Measurements from ENCODE around the gene RGN.
"Not testable (repeated sequence)": the region's sequence is repeated elsewhere in the genome, so short reads cannot be mapped to it uniquely, and the experiment has no call there.

The RGN gene

DNA sequence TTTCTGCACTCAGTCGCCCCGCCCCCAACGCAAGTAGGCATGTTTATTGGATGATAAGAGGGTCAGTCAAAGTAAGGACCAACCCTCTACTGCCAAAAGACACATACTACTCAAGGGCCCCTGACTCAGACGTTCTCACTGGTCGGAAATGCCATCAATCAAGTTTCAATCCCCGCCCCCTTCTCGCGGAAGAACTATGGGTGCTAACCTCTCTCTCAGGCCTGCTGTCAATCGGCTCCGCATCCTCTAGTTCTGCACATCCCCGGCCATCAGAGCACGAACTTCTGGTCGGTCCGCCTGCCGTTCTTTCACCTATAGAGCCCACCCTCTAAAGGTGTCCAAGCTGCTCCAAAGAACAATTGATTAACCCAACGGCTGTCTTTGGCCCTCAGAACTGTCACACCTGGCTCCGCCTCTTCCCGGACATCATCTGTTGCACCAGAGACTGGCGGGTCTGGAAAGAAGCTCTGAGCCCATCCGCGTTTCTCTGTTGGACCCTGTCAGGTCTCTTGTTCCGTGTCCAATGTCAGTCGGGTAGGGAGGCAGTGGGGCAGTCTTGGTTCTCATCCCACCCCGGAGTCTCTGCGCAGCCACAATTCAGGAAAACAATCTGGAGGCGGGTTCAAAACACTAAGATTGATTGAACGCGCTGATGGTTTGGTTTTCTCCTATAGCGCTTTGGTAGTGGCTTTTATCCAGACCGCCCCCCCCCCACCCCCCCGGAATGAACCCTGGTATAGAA is 51.1 kb downstream of the RGN start:
- Histone ChIP-seq H3K9me3 (no peaks in the 10 kb centered on the region), H3K4me3 (peak overlapping the region; percentile 57 to 59), H3K36me3 (no peaks in the 10 kb centered on the region), H3K27ac (peak overlapping the region; percentile 82), H3K4me1 (peaks cover 0 to 6% (median 0%) of the 10 kb centered on the region in 4 donors), H3K27me3 (no peaks in the 10 kb centered on the region)
- no peak for TF ChIP-seq CTCF (IDR thresholded peaks at IDR 0.05)
- intact Hi-C loops (cut with DNase I; ENCODE audit: low total_unique reads), result no loop called here
- peak; percentile 94 to 96 for DNase-seq

GRCh38 chrX:47129899-47130358 is 51.7 kb downstream of the RGN start:
- Histone ChIP-seq H3K9me3 (no peaks in the 10 kb centered on the region), H3K4me1 (peaks cover 0 to 6% (median 0%) of the 10 kb centered on the region in 4 donors), H3K27me3 (no peaks in the 10 kb centered on the region), H3K36me3 (no peaks in the 10 kb centered on the region), H3K4me3 (peak overlapping the region; percentile 57 to 59), H3K27ac (peak overlapping the region; percentile 82)
- intact Hi-C loops (cut with DNase I; ENCODE audit: low total_unique reads), result no loop called here
- no peak for DNase-seq
- TF ChIP-seq CTCF (IDR thresholded peaks at IDR 0.05), result no peak

GRCh38 chrX:47133493-47133892 is 55.2 kb downstream of the RGN start:
- DNase-seq, result no peak
- Histone ChIP-seq H3K27ac (no peak overlapping the region), H3K36me3 (no peaks in the 10 kb centered on the region), H3K27me3 (no peaks in the 10 kb centered on the region), H3K4me1 (peaks cover 0 to 6% (median 0%) of the 10 kb centered on the region in 4 donors), H3K9me3 (no peaks in the 10 kb centered on the region), H3K4me3 (no peak overlapping the region)
- intact Hi-C loops (cut with DNase I; ENCODE audit: low total_unique reads), result no loop called here
- TF ChIP-seq CTCF (IDR thresholded peaks at IDR 0.05), result no peak

DNA sequence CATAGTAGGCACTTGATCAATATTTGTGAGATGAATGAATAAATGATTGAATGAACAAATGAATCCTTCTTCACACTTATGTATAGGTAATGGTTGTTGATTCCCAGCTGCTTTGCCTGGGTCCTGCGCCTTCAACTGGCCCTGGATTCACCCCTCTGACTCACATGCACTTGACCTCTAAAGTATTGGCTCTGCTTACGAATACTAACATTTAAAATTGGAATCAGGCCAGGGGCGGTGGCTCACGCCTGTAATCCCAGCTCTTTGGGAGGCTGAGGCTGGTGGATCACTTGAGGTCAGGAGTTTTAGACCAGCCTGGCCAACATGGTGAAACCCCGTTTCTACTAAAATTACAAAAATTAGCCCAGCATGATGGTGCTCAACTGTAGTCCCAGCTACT is 57.4 kb downstream of the RGN start:
- H3K36me3 ChIP-seq, result peaks cover 0 to 14% (median 0%) of the 10 kb centered on the region in 3 donors
- H3K4me3 ChIP-seq; DNase-seq; H3K27me3 ChIP-seq; intact Hi-C loops (cut with DNase I; ENCODE audit: low total_unique reads); H3K9me3 ChIP-seq; H3K4me1 ChIP-seq; H3K27ac ChIP-seq: not testable (repeated sequence)

- Histone ChIP-seq H3K27ac (no peak overlapping the region), H3K36me3 (peaks cover 0 to 19% (median 0%) of the 10 kb centered on the region in 3 donors), H3K4me3 (no peak overlapping the region), H3K27me3 (no peaks in the 10 kb centered on the region), H3K9me3 (no peaks in the 10 kb centered on the region), H3K4me1 (peaks cover 0 to 2% (median 0%) of the 10 kb centered on the region in 4 donors)
- DNase-seq, result no peak
- no peak for TF ChIP-seq CTCF (IDR thresholded peaks at IDR 0.05)
- intact Hi-C loops (cut with DNase I; ENCODE audit: low total_unique reads), result no loop called here
Observed at GRCh38 chrX:47138171-47138570, 59.9 kb downstream of the RGN start.

Data from tibial artery (tissue), 4 donors.